ENCODE results near the gene C10orf71.

Gene C10orf71

DNA sequence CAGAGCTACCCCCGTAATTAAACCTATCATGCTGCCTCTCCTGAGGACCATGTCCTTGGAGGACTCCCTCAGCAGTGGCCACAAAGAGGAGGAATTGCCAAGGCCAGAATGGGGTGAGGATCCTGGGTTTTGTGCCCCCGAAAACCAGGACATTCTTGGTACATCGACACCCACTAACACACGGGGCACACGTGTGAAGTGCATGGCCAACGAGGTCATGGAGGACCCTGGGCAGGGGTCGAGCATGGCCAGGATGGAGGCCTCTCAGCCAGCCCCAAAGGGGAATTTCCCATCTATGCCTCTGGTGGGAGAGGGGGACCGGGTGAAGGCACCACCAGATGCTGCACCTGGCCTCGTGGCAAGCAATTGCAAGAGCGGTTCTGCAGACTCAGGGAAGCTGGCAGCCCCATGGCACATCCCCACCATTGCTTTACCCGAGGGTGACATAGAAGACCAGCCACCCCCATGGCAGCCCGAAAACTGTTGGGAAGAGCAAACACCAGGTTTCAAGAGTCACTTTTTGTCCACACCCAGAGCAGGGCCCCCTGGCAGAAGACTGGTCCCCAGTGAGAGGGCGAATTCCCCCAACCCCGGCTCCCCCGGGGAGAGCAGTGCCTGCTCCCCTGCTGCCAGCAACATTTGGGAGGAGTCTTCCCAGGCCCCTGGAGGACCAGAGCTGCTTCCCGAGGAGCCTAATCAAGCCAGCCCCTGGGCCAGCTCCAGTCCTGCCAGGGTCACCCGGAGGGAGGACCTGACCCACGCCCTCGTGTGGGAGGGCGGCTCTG lies 26.4 kb downstream of the C10orf71 start:
- no peak for TF ChIP-seq CTCF (IDR thresholded peaks at IDR 0.05; ENCODE audit: insufficient read depth, low read length, missing control alignments)
- no peak overlapping the region for H3K4me3 ChIP-seq (ENCODE audit: low read depth, low read length)
- POLR2A ChIA-PET = no interaction called here
- no peak for DNase-seq (ENCODE audit: low read depth, low spot score)
- CTCF ChIA-PET = no interaction called here

DNA sequence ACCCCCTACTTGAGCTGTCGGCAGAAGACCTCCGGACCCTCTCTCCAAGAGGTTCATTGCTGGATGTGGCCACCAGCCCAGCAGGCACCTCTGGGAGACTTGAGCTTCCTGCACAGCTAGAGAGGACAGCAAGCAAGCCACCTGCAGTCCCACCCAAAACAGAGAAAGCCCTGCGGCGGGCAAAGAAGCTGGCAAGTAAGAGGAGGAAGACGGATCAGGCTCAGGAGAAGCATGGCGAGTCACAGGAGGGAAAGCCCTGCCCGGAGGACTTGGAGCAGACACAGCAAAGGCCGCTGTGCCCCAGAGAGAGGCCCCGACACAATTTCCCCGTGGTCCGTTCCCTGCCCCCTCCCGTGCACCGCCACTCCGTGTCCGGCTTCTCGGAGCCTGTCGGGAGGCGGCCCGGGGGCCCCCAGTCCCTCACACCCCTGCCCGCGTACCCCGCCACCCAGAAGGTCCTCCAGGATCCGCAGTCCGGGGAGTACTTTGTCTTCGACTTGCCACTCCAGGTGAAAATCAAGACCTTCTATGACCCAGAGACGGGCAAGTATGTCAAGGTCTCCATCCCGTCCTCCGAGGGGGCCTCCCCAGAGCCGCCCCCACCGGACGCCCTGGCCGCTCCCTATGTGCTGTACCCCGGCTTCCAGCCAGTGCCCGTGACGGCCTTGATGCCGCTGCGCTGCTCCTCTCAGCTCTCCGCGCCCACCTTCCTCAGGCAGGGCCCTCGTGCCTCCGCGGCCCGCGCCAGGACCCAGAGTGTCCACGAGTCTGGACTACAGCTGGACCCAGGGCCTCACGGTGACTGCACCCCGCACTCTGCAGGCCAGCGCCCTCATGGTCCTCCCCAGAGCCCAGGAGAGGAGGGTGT lies 27.2 kb downstream of the C10orf71 start:
- no peak for DNase-seq (ENCODE audit: low read depth, low spot score)
- TF ChIP-seq CTCF (IDR thresholded peaks at IDR 0.05; ENCODE audit: insufficient read depth, low read length, missing control alignments) = no peak
- ChIA-PET POLR2A (no interaction called here), CTCF (no interaction called here)
- H3K4me3 ChIP-seq (ENCODE audit: low read depth, low read length) = no peak overlapping the region

DNA sequence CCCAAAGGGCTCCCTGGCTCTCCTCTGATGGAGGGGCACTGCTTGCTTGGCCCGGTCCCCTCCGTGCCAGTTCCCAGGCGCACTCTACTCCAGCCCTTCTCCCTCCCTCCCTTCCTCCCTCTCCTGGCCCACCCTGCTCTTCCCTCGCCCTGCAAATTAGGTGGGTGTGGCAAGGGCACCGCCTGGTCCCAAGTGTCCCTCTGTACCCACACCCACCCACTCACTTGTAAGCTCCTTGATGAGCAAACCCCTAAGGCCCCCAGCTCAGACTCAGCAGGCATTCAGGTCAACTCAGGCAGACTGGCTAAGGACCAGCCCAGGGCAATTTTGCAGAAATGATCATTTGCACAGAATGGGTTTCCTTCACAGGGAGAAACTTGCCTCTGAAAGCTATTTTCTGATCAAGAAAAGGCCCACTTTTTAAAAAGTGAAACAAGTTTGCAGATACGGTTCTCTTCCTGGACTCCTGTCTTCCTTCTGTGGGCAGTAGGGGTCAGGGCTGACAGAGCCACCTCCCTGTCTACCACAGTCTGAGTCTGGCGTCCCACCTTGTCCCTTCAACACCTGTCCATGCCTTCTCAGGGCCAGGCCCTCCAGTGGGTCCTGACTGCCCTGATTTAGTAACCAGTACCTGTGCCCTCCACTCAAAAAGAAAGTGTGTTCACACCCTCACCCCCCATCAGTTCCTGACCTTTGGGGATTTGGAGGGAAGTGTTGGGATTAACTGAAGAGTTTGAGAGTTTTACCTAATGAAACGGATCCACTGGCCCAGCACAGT lies 28.3 kb downstream of the C10orf71 start:
- no peak for DNase-seq (ENCODE audit: low read depth, low spot score)
- POLR2A ChIA-PET = no interaction called here
- no peak for TF ChIP-seq CTCF (IDR thresholded peaks at IDR 0.05; ENCODE audit: insufficient read depth, low read length, missing control alignments)
- CTCF ChIA-PET = no interaction called here
- no peak overlapping the region for H3K4me3 ChIP-seq (ENCODE audit: low read depth, low read length)

DNA sequence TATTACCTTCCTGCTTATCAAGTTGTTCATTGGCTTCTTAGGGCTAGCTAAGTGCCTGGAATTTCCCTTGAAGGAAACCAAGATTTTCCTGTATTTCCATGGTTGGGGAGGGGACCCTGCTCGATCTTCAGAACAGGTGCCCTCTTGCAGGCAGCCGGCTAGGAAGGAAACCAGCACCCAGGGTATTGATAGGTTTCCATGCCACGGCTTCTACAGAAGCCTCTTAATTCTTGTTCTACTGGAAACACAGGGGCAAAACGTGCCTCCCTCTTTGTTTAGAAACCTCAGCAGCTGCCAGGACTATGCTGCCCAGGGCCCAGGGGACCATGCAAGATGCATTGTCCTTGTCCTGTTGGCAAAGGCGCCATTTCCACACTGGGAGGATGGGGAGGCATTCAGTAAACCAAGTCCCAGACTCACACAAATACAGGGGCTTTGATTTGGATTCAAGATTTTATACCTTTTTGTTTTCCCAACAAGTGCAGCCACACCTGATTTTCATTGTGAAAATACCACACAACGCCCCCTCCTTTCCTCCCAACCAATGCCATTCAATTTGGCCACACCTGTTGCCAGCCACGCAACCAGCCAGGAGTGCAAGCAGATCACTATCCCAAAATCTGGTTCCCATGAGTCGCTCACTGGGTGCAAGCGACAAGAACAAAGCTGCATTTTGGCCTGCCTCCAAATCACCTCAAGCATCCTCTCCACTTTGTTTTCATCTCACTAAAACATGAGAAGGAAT lies 29.6 kb downstream of the C10orf71 start:
- POLR2A ChIA-PET = no interaction called here
- CTCF ChIA-PET = no interaction called here

GRCh38 chr10:49329146-49329505 lies 30.2 kb downstream of the C10orf71 start:
- ChIA-PET CTCF (no interaction called here), POLR2A (no interaction called here)
- DNase-seq (ENCODE audit: low read depth, low spot score) = no peak
- no peak overlapping the region for H3K4me3 ChIP-seq (ENCODE audit: low read depth, low read length)
- no peak for TF ChIP-seq CTCF (IDR thresholded peaks at IDR 0.05; ENCODE audit: insufficient read depth, low read length, missing control alignments)

More for the DNA sequence above, 29.6 kb downstream of the C10orf71 start:
- no peak overlapping the region for H3K4me3 ChIP-seq (ENCODE audit: low read depth, low read length)
- no peak for DNase-seq (ENCODE audit: low read depth, low spot score)
- no peak for TF ChIP-seq CTCF (IDR thresholded peaks at IDR 0.05; ENCODE audit: insufficient read depth, low read length, missing control alignments)

All from AG04449 (cell line).